Hepatocyte (in vitro differentiated cells): ENCODE data around the gene STARD13.

ENCODE experiments used
- EZH2 ChIP-seq: fragments of 200-600 bp; sonication (generic); IDR thresholded peaks from 2 replicates; pipeline ENCODE4 v1.6.1; 2016; ENCODE audit warnings: antibody characterized with exemption, mild to moderate bottlenecking, borderline replicate concordance
- EZH2phosphoT487 ChIP-seq: fragments of 200-600 bp; sonication (generic); IDR thresholded peaks from one replicate; pipeline ENCODE4 v1.6.1; 2018; ENCODE audit warnings: antibody characterized with exemption, mild to moderate bottlenecking, low read depth, moderate library complexity; ENCODE audit not compliant: unreplicated experiment, severe bottlenecking
- TF ChIP-seq, protein P1 (sequence below): fragments of 200-600 bp; sonication (generic); IDR thresholded peaks from 2 replicates; pipeline ENCODE4 v1.5.1; 2016; ENCODE audit warnings: antibody characterized with exemption, mild to moderate bottlenecking; ENCODE audit not compliant: poor library complexity

DNA sequence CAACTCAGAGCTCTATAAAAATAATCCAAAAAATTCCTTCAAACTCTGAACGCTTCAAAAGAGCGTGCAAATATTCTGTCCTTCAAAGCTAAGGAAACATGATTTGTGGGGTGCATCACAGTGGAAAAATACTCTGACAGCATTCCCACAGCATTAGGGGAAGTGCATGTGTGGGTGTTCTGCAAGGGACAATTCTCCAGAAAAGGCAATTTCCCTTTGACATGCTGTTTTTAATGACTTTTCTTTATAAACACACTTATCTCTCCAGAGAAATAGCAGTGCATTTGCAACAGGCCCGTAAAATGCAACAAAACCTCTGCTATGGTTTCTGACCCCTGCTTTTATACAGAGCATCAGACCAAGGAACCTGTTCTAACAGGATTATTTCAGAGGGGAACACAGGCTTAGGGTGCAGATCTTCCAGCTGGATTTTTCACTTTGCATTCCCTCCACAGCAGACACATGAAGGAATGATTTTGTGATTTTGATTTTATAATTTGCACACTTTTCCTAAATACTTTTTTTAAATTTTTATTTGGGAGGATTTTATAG is 226.7 kb downstream of the STARD13 start:
- TF ChIP-seq, protein P1, sequence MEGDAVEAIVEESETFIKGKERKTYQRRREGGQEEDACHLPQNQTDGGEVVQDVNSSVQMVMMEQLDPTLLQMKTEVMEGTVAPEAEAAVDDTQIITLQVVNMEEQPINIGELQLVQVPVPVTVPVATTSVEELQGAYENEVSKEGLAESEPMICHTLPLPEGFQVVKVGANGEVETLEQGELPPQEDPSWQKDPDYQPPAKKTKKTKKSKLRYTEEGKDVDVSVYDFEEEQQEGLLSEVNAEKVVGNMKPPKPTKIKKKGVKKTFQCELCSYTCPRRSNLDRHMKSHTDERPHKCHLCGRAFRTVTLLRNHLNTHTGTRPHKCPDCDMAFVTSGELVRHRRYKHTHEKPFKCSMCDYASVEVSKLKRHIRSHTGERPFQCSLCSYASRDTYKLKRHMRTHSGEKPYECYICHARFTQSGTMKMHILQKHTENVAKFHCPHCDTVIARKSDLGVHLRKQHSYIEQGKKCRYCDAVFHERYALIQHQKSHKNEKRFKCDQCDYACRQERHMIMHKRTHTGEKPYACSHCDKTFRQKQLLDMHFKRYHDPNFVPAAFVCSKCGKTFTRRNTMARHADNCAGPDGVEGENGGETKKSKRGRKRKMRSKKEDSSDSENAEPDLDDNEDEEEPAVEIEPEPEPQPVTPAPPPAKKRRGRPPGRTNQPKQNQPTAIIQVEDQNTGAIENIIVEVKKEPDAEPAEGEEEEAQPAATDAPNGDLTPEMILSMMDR, result no peak
- no peak for TF ChIP-seq EZH2
- no peak for TF ChIP-seq EZH2phosphoT487
